Mesodermal cell (in vitro differentiated cells): ENCODE measurements around the gene TTC38.
"Not testable (repeated sequence)": the region's sequence is repeated elsewhere in the genome, so short reads cannot be mapped to it uniquely, and the experiment has no call there.

ENCODE experiments used
- H3K27ac ChIP-seq: 2 replicates; pipeline ENCODE4 v1.7.0; 2013; ENCODE audit warnings: mild to moderate bottlenecking, low read depth, low read length, moderate library complexity; ENCODE audit not compliant: severe bottlenecking
- H3K36me3 ChIP-seq: 2 replicates; pipeline ENCODE4 v1.7.1; 2013; ENCODE audit warnings: mild to moderate bottlenecking, low read length, moderate library complexity; ENCODE audit not compliant: control insufficient read depth, insufficient read depth
- H3K4me1 ChIP-seq: one replicate; pipeline ENCODE4 v1.7.1; 2013; ENCODE audit warnings: mild to moderate bottlenecking, low read length; ENCODE audit not compliant: insufficient read depth, control insufficient read depth, poor library complexity, severe bottlenecking
- H3K4me3 ChIP-seq: 2 replicates; pipeline ENCODE4 v1.7.0; 2013; ENCODE audit warnings: low read length, control low read depth, mild to moderate bottlenecking; ENCODE audit not compliant: insufficient read depth, poor library complexity, severe bottlenecking; ENCODE audit errors: extremely low read depth
- H3K9me3 ChIP-seq: 2 replicates; pipeline ENCODE4 v1.7.1; 2013; ENCODE audit warnings: mild to moderate bottlenecking, low read length, moderate library complexity; ENCODE audit not compliant: control insufficient read depth
- WGBS, 2 experiments: methylation state at CpG; one replicate each; pipeline ENCODE4 v1.1.5; 2013; ENCODE audit warnings: missing lambda C conversion rate in 2 of 2; ENCODE audit not compliant: insufficient coverage in 2 of 2; 5-methylcytosine and 5-hydroxymethylcytosine counted together

The TTC38 gene

DNA sequence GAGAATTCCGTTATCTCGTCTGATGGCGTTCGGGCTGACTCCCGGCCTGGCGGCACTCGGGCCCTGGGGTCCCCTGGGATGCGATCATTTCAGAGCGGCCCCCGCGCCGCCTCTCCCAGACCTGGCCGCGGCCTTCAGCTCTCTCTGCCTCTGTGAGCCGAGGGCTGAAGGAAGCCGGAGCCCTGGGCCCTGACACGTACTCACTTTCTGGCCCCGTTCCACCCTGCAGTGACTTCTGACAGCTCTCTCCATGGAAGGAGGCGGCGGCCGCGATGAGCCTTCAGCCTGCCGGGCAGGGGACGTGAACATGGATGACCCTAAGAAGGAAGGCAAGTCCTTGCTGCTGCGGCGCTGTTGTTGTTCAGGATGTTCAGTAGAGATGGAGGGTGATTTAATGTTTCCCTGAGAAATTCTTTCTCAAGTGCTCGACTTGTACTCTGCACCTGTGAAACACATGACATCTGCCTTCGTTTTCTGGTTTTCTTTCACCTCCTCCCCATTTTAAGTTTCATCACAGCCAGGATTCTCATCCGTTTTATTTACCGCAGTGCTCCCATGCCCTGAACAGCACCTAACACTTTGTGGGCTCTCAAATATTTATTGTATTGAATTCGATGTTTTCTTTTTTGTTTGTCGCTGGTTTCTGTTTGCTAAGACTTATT is 29.5 kb downstream of the TTC38 start:
- Histone ChIP-seq H3K27ac (peak overlapping the region; percentile 49), H3K4me1 (peaks cover 8% of the 10 kb centered on the region), H3K4me3 (peak overlapping the region; percentile 77), H3K36me3 (peaks cover 48% of the 10 kb centered on the region), H3K9me3 (no peaks in the 10 kb centered on the region)
- WGBS, 2 experiments, result 0 to 1% methylated on average over 19 to 26 of the region's 32 CpGs

DNA sequence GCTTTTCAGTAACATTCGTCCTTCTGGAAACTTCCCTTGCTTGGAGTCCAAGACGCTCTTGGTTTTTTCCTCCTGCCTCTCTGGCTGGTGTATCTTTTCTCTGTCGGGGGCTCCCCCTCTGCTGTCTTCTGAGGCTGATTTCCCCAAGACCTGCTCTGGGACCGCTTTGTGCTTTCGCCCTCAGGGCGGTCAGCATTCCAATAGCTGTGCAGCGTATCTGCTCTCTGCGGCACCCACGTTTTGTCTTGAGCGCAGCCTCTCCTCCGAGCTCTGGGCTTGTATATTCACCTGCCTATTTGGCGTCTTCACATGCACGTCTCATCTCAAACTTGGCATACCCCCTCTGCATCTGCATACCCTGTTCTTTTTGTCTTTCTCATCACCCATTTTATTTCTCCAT is 31.3 kb downstream of the TTC38 start:
- Histone ChIP-seq H3K9me3 (no peaks in the 10 kb centered on the region), H3K36me3 (peaks cover 50% of the 10 kb centered on the region), H3K4me1 (peaks cover 4% of the 10 kb centered on the region), H3K27ac (no peak overlapping the region), H3K4me3 (no peak overlapping the region)
- WGBS, 2 experiments, result 95 to 97% methylated on average over 12 to 13 of the region's 13 CpGs

DNA sequence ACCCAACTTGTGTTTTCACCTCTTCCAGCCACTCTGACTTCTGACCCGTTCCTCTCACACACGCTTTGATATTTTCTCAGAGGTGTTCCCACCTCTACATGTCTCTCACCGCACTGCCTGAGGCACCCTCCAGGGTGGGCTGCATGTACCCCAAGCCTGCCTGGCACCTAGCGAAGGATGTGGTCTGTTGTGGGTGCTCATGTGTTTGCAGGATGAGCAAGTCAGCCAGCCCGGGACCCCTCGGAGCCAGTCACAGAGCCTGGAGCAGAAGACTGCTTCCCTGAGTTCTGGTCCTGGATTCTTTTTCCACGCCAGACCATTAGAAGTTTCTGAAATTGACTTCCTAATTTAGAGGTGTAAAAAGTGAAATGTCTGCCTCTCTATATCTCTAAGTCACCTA is 32.7 kb downstream of the TTC38 start:
- H3K4me3 ChIP-seq, result no peak overlapping the region
- peaks cover 4% of the 10 kb centered on the region for H3K4me1 ChIP-seq
- no peaks in the 10 kb centered on the region for H3K9me3 ChIP-seq
- no peak overlapping the region for H3K27ac ChIP-seq
- 100% methylated on average over 4 to 5 of the region's 7 CpGs for WGBS, 2 experiments
- H3K36me3 ChIP-seq, result peaks cover 56% of the 10 kb centered on the region

DNA sequence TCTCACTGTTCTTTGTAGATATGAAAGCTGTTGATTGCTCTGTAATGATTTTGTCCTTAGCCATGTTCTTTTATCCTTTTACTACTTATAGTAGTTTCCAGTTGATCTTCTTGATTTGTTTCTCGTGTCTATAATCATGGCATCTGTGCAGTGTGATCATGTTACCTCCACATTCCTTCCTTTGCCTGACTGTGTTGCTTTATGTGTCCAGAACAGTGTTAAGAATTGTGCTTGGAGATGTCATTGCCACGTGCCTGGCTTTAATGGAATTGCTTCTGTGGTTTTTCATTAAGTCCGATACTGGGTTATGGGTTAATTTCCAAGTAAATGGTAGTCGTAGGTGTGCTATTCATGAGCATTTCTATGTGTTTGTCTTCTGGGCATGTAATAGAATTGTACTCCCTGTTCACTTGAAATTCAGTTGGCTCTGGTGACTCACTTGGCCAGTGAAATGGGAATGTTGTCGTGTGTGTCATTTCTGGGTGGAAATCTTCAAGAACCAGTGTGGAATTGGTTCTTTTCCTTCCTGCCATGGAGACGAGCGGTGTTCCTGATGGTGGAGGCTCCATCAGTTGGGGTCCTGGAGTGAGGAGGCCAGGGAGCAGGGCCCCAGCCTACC is 35.6 kb downstream of the TTC38 start:
- peaks cover 69% of the 10 kb centered on the region for H3K36me3 ChIP-seq
- H3K27ac ChIP-seq, result no peak overlapping the region
- peaks cover 4% of the 10 kb centered on the region for H3K4me1 ChIP-seq
- 90% methylated on average over 4 of the region's 7 CpGs for WGBS, 2 experiments
- H3K4me3 ChIP-seq, result no peak overlapping the region
- no peaks in the 10 kb centered on the region for H3K9me3 ChIP-seq

DNA sequence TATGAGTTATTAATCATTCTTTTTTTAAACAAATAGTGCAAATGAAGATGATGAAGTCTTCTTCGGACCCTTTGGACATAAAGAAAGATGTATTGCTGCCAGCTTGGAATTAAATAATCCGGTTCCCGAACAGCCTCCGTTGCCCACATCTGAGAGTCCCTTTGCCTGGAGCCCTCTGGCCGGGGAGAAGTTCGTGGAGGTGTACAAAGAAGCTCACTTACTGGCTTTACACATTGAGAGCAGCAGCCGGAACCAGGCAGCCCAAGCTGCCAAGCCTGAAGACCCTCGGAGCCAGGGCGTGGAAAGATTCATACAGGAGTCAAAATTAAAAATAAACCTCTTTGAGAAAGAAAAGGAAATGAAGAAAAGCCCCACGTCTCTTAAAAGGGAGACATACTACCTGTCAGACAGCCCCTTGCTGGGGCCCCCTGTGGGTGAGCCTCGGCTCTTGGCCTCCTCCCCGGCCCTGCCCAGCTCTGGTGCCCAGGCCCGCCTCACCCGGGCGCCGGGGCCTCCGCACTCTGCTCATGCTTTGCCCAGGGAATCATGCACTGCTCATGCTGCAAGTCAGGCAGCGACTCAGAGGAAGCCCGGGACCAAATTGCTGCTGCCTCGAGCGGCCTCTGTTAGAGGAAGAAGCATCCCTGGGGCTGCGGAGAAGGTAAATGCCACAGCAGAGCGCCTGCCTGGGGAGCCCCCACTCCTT is 40.6 kb downstream of the TTC38 start:
- H3K27ac ChIP-seq, result no peak overlapping the region
- no peaks in the 10 kb centered on the region for H3K4me1 ChIP-seq
- H3K4me3 ChIP-seq, result no peak overlapping the region
- 91 to 93% methylated on average over 20 of the region's 23 CpGs for WGBS, 2 experiments
- peaks cover 76% of the 10 kb centered on the region for H3K36me3 ChIP-seq
- H3K9me3 ChIP-seq, result no peaks in the 10 kb centered on the region

DNA sequence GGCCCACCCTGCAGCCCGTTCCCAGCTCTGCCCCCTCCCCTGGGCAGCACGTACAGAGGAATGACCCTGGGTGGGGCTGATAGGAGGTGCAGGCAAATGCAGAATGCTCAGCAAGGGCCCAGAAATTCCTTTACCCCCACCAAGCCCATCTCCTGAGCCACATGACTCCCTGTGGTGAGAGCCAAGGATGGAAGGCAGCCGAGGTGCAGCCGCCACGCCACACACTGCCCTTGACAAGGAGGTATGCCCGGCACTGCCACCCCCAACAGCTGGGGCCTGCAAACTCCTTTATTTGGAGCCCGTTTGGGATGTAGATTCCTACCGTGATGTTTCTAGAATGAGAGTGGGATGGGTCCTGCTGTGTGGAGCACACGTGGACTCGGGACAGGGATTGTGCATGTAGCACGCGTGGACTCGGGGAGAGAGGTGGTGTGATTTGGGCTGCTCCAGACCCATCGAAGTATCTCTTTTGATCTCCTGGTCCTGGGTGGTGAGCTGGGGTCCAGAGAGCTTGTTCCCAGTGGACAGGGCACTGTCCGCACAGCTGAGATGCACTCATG is 41.8 kb downstream of the TTC38 start:
- no peak overlapping the region for H3K4me3 ChIP-seq
- no peak overlapping the region for H3K27ac ChIP-seq
- H3K36me3 ChIP-seq, result peaks cover 70% of the 10 kb centered on the region
- 96 to 100% methylated on average over 11 to 14 of the region's 15 CpGs for WGBS, 2 experiments
- no peaks in the 10 kb centered on the region for H3K9me3 ChIP-seq
- no peaks in the 10 kb centered on the region for H3K4me1 ChIP-seq

DNA sequence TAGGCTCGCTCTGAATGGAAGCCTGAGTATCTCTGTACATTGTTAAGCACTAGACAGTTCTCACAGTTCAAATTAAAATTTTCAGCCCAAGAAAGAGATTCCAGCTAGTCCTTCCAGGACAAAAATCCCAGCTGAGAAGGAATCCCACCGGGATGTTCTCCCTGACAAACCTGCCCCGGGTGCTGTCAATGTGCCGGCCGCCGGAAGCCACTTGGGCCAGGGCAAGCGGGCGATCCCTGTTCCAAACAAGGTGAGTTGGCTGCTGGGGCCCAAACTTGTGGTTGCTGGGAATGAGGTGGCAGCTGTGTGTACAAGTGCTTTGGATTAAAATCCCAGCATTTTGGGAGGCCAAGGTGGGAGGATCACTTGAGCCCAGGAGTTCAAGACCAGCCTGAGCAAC is 44.2 kb downstream of the TTC38 start:
- 95 to 100% methylated on average over 7 to 8 of the region's 8 CpGs for WGBS, 2 experiments
- Histone ChIP-seq H3K27ac (no peak overlapping the region), H3K4me1 (no peaks in the 10 kb centered on the region), H3K36me3 (peaks cover 80% of the 10 kb centered on the region), H3K9me3 (no peaks in the 10 kb centered on the region), H3K4me3 (no peak overlapping the region)

DNA sequence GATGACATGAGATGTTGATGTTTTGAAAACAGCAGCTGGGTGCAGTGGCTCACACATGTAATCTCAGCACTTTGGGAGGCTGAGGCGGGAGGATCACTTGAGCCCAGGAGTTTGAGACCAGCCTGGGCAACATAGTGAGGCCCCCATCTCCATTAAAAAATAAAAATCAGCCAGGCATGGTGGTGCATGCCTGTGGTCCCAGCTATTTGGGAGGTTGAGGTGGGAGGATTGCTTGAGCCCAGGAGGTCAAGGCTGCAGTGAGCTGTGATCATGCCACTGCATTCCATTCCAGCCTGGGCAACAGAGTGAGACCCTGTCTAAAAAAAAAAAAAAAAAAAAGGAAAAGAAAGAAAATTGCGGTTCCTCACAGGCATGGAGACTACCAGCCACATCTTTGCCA is 45.0 kb downstream of the TTC38 start:
- H3K27ac ChIP-seq, H3K9me3 ChIP-seq, H3K4me3 ChIP-seq, H3K4me1 ChIP-seq: not testable (repeated sequence)
- 80% methylated on average over 1 of the region's 2 CpGs; no CpG with 5 or more reads in 1 of the 2 experiments for WGBS, 2 experiments
- H3K36me3 ChIP-seq, result peaks cover 85% of the 10 kb centered on the region

DNA sequence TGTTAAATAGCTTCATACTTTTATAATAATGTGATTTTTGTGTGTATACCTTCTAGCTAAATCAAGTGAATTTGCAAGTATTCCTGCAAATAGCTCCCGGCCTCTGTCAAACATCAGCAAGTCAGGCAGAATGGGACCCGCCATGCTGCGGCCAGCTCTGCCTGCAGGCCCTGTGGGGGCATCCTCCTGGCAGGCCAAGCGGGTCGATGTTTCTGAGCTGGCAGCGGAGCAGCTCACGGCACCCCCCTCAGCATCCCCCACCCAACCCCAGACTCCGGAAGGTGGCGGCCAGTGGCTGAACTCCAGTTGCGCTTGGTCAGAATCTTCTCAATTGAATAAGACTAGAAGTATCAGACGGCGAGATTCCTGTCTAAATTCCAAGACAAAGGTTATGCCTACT is 48.2 kb downstream of the TTC38 start:
- no peak overlapping the region for H3K4me3 ChIP-seq
- no peak overlapping the region for H3K27ac ChIP-seq
- H3K36me3 ChIP-seq, result peaks cover 78% of the 10 kb centered on the region
- no peaks in the 10 kb centered on the region for H3K9me3 ChIP-seq
- WGBS, 2 experiments, result 93 to 96% methylated on average over 4 to 10 of the region's 12 CpGs
- no peaks in the 10 kb centered on the region for H3K4me1 ChIP-seq

DNA sequence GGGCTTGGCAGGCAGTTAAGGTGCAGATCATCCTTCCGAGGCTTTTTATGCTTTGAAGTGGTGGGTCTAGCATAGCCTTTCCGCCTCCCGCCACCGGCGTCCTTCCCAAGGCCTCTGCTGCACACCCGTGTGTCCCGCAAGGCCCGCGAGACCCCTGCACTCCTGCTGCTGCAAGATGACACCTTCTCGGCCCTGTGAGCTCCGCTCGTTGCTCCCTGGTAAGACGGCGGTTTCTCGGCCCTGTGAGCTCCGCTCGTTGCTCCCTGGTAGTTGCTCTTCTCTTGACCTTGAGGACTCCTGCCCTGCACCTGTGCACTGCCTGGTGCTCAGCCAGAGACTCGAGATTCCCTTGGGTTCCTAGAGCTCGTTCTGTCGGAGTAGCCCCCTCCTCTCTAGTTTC is 49.8 kb downstream of the TTC38 start:
- H3K27ac ChIP-seq, result no peak overlapping the region
- no peaks in the 10 kb centered on the region for H3K4me1 ChIP-seq
- no peak overlapping the region for H3K4me3 ChIP-seq
- WGBS, 2 experiments, result 89 to 93% methylated on average over 19 to 20 of the region's 20 CpGs
- peaks cover 78% of the 10 kb centered on the region for H3K36me3 ChIP-seq
- H3K9me3 ChIP-seq, result no peaks in the 10 kb centered on the region
